Measurements from ENCODE around the gene TNFSF10. TPM values are rescaled to one million over a fixed set of nuclear protein-coding genes. Genes with fewer than 3 reads are reported as not detected.

TNFSF10 gene
- total and polyA plus RNA-seq, 9 of the 15 experiments (the other 6 are each of a cell fraction or from before 2014, with no cell fraction given), result 0.07 to 1.3 (median 0.27) TPM; not detected in 1

DNA sequence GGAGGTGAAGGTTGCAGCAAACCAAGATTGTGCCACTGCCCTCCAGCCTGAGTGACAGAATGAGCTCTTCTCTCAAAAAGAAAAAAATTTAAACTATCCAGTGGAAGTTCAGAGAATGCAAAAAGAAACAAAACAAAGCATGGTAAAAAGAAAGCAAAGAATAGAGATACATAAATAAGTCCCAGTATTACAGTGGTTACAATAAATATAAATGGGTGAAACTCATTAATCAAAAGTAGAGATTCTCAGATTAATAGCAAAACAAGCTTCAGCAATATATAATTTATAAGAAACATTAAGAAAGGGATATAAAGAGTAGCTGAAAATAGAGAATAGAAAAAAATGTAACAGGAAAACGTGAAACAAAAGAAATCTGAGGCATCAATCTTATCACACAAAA lies 51.3 kb downstream of the TNFSF10 start:
- Histone ChIP-seq H3K79me2 (ENCODE audit: control insufficient read depth, insufficient read depth, low read length) (no peaks in the 10 kb centered on the region), H3K27me3 (ENCODE audit: control insufficient read depth in 2 of 2, insufficient read depth in 2 of 2, low read length in 2 of 2) (peaks cover 6 to 9% of the 10 kb centered on the region in 2 experiments; a peak in 3 of 5 replicates), H3K4me3 (no peak overlapping the region), H4K20me1 (replicated peaks; ENCODE audit: control insufficient read depth, insufficient read depth, low read length) (no peaks in the 10 kb centered on the region), H3K9ac (ENCODE audit: insufficient read depth in 1 of 2, low read depth in 2 of 2, low read length in 2 of 2) (no peak overlapping the region), H3K9me3 (replicated peaks; ENCODE audit: control insufficient read depth, insufficient read depth, low read depth, low read length) (no peaks in the 10 kb centered on the region), H3K27ac (ENCODE audit: extremely low read depth, low read depth, low read length) (no peak overlapping the region), H3K4me2 (ENCODE audit: insufficient read depth, low read length) (no peak overlapping the region), H2AFZ (ENCODE audit: low read depth, low read length) (no peak overlapping the region), H3K36me3 (ENCODE audit: control insufficient read depth, insufficient read depth, low read length) (no peaks in the 10 kb centered on the region), H3K9me1 (ENCODE audit: control insufficient read depth, insufficient read depth, low read length) (no peaks in the 10 kb centered on the region), H3K4me1 (replicated peaks in 1 of 2; ENCODE audit: control insufficient read depth in 2 of 2, insufficient read depth in 2 of 2, low read length in 2 of 2) (no peaks in the 10 kb centered on the region)
- TF ChIP-seq HDAC1 (IDR thresholded peaks at IDR 0.05) (no peak), MEIS2 (IDR thresholded peaks at IDR 0.05; ENCODE audit: partially characterized antibody) (no peak), TEAD2 (tag; IDR thresholded peaks at IDR 0.05) (no peak), ZNF140 (CRISPR knock-in tag; IDR thresholded peaks at IDR 0.05) (no peak), ZNF507 (tag; conservative IDR thresholded peaks at IDR 0.05) (peak; percentile 97), SIN3A (IDR thresholded peaks at IDR 0.05; ENCODE audit: borderline replicate concordance in 2 of 2, control insufficient read depth in 1 of 2, low read depth in 2 of 2, low read length in 2 of 2) (no peak), ZNF354B (CRISPR knock-in tag; IDR thresholded peaks at IDR 0.05) (peak; percentile 75; the same call in 1 of the 2 replicates), RBM25 (IDR thresholded peaks at IDR 0.05; ENCODE audit: low read depth, low read length, severe bottlenecking) (peak; percentile 17), TAF1 (IDR thresholded peaks at IDR 0.05; ENCODE audit: control insufficient read depth, extremely low read depth, insufficient read depth, low read length, severe bottlenecking) (no peak)
- TF ChIP-seq, protein P1, sequence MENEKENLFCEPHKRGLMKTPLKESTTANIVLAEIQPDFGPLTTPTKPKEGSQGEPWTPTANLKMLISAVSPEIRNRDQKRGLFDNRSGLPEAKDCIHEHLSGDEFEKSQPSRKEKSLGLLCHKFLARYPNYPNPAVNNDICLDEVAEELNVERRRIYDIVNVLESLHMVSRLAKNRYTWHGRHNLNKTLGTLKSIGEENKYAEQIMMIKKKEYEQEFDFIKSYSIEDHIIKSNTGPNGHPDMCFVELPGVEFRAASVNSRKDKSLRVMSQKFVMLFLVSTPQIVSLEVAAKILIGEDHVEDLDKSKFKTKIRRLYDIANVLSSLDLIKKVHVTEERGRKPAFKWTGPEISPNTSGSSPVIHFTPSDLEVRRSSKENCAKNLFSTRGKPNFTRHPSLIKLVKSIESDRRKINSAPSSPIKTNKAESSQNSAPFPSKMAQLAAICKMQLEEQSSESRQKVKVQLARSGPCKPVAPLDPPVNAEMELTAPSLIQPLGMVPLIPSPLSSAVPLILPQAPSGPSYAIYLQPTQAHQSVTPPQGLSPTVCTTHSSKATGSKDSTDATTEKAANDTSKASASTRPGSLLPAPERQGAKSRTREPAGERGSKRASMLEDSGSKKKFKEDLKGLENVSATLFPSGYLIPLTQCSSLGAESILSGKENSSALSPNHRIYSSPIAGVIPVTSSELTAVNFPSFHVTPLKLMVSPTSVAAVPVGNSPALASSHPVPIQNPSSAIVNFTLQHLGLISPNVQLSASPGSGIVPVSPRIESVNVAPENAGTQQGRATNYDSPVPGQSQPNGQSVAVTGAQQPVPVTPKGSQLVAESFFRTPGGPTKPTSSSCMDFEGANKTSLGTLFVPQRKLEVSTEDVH (IDR thresholded peaks at IDR 0.05; ENCODE audit: low read depth, partially characterized antibody), result no peak
- 5% methylated on average over 1 of the region's 1 CpG for WGBS (ENCODE audit: insufficient coverage, low coverage, missing lambda C conversion rate)
- intact Hi-C loops (cut with micrococcal nuclease), result loop anchor here (10.0 kb wide), 1 partner anchor 637 kb away; no protein-coding TSS in a partner anchor
- DNase-seq (ENCODE audit: extremely low read depth in 1 of 4, low spot score in 3 of 4) (no peak), ATAC-seq (no peak), FAIRE-seq (no peak)
- no TSS peak for BruUV-seq (replicated peaks)
- in situ Hi-C loops (cut with MboI), result no loop called here
- ChIA-PET POLR2A (no interaction called here), CTCF (ENCODE audit: low intra/inter-chr PET ratio) (interaction anchor here (0.7 kb wide), 1 partner anchor 88 kb away, joined by 3 read pairs; no protein-coding TSS in a partner anchor)

Measured in K562 (cell line).